Measurements from ENCODE around the gene COL8A2.

Gene COL8A2

DNA sequence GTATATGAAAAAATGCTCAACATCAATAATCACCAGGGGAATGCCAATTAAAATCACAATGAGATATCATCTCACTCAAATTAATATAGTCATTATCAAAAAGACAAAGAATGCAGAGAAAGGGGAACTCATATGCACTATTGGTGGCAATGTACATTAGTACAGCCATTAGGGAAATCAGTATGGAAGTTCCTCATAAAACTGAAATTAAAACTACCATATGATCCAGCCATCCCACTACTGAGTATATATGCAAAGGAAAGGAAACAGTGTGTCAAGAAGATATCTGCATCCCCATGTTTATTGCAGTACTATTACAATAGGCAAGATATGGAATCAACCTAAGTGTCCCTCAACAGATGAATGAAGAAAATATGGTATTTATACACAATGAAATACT lies 73.2 kb downstream of the COL8A2 start:
- no peaks in the 10 kb centered on the region for H3K9me3 ChIP-seq (ENCODE audit: insufficient read depth, low read depth, low read length)
- no peaks in the 10 kb centered on the region for H3F3A ChIP-seq (ENCODE audit: low read depth)
- H2AFZ ChIP-seq (ENCODE audit: low read length), result no peak overlapping the region
- peaks cover 16% of the 10 kb centered on the region for H3K36me3 ChIP-seq (ENCODE audit: insufficient read depth, low read length)
- no peak overlapping the region for H3K9ac ChIP-seq (ENCODE audit: low read depth, low read length, poor library complexity, severe bottlenecking)
- no peaks in the 10 kb centered on the region for H3K4me1 ChIP-seq (ENCODE audit: insufficient read depth, low read length, poor library complexity, severe bottlenecking)
- H3K79me2 ChIP-seq (ENCODE audit: insufficient read depth, low read length), result no peaks in the 10 kb centered on the region
- no peak overlapping the region for H3K4me2 ChIP-seq (ENCODE audit: low read depth, low read length, poor library complexity, severe bottlenecking)
- TF ChIP-seq, protein P1, sequence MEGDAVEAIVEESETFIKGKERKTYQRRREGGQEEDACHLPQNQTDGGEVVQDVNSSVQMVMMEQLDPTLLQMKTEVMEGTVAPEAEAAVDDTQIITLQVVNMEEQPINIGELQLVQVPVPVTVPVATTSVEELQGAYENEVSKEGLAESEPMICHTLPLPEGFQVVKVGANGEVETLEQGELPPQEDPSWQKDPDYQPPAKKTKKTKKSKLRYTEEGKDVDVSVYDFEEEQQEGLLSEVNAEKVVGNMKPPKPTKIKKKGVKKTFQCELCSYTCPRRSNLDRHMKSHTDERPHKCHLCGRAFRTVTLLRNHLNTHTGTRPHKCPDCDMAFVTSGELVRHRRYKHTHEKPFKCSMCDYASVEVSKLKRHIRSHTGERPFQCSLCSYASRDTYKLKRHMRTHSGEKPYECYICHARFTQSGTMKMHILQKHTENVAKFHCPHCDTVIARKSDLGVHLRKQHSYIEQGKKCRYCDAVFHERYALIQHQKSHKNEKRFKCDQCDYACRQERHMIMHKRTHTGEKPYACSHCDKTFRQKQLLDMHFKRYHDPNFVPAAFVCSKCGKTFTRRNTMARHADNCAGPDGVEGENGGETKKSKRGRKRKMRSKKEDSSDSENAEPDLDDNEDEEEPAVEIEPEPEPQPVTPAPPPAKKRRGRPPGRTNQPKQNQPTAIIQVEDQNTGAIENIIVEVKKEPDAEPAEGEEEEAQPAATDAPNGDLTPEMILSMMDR (conservative IDR thresholded peaks at IDR 0.05; ENCODE audit: low read length), result no peak
- TF ChIP-seq EZH2phosphoT487 (IDR thresholded peaks at IDR 0.05; ENCODE audit: borderline replicate concordance), result no peak
- H3K9me2 ChIP-seq (replicated peaks; ENCODE audit: low read depth, low read length), result no peaks in the 10 kb centered on the region
- H3K27me3 ChIP-seq (ENCODE audit: insufficient read depth, low read length, poor library complexity, severe bottlenecking), result no peaks in the 10 kb centered on the region
- no peak overlapping the region for H3K4me3 ChIP-seq (ENCODE audit: low read length, poor library complexity, severe bottlenecking)
- no peaks in the 10 kb centered on the region for H4K20me1 ChIP-seq (ENCODE audit: insufficient read depth, low read length, poor library complexity, severe bottlenecking)
